ENCODE results near the gene ANKFN1.

Gene ANKFN1

DNA sequence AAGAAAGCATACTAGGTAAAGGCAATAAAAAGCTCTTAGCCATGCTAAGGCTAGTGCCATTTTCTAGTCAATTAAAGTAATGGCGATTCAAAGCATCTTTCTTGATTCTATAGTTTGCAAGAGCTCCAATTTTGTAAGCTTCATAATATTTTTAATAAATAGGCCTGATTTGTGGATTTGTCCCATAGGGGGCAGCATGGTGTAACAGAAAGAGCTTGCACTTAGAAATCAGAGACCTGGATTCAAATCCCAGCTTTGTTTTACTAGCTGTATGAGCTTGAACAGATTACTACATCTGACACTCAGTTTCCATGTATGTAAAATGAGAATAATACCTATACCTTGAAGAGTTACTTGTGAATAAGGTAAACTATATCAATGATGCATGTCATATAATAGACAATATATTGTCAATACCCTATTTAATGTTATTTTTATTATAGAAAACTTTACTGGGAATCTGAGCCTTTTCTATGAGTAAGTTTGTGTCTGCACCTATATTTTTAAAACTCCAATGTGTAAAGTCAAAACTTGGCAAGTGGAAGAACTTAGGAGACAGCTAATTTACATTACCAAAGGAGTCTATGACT lies 346.6 kb downstream of the ANKFN1 start:
- DNase-seq (ENCODE audit: low read depth), result peak; percentile 21
- TF ChIP-seq, protein P1, sequence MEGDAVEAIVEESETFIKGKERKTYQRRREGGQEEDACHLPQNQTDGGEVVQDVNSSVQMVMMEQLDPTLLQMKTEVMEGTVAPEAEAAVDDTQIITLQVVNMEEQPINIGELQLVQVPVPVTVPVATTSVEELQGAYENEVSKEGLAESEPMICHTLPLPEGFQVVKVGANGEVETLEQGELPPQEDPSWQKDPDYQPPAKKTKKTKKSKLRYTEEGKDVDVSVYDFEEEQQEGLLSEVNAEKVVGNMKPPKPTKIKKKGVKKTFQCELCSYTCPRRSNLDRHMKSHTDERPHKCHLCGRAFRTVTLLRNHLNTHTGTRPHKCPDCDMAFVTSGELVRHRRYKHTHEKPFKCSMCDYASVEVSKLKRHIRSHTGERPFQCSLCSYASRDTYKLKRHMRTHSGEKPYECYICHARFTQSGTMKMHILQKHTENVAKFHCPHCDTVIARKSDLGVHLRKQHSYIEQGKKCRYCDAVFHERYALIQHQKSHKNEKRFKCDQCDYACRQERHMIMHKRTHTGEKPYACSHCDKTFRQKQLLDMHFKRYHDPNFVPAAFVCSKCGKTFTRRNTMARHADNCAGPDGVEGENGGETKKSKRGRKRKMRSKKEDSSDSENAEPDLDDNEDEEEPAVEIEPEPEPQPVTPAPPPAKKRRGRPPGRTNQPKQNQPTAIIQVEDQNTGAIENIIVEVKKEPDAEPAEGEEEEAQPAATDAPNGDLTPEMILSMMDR (conservative IDR thresholded peaks at IDR 0.05; ENCODE audit: low read length), result peak; percentile 48
- no peak overlapping the region for H3K4me3 ChIP-seq (ENCODE audit: low read length)

DNA sequence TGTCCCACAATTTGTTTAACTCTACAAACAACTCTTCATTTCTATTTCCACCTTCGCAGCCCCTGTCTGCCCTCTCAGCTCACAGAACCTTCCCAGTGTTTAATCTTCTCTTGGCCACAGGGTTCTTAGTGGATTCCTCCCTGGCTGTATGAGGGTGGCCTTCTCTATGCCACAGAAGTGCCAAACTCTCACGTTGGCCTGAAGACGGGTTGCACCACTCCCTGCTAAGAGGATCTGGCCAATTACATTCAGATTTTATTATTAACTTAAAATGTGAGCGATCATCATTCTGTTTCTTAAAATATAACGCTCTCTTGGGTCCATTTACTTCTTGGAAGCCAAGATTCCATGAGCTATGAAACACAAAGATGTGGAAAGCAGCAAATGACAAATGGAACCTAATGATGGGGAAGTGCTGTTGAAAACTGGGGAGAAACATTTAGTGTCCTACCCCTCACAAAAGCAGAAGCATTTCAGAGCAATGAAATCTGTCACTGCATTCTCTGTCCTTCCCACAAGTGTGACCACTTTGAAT lies 348.9 kb downstream of the ANKFN1 start:
- no peak for DNase-seq (ENCODE audit: low read depth)
- TF ChIP-seq, protein P1 (conservative IDR thresholded peaks at IDR 0.05; ENCODE audit: low read length), result no peak
- no peak overlapping the region for H3K4me3 ChIP-seq (ENCODE audit: low read length)

DNA sequence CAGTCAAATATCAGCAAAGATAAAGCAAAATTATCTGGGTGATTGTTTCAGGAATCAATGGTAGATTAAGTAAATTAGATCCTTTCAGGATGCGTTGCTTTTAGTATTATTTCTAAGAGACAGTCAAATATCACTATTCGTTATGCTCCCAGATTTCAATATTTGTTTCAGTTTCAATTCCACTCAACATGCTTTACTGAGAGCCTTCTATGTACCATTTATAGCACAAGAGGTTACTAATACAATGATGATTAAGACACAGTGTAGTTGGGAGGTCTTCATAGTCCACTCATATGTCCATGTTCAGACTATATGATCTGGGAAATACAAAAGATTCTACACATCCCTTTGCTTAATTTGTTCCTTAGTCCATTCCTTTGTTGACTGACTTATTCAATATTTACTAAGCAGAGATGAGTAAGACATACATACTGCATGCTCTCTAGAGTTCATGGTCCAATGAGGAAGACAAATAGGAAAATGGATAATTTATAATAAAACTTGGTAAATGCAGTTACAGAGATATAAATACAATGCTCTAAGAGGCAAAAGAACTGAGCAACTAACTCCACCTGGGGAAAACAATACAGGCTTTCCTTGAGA lies 352.0 kb downstream of the ANKFN1 start:
- H3K4me3 ChIP-seq (ENCODE audit: low read length), result no peak overlapping the region
- DNase-seq (ENCODE audit: low read depth), result no peak
- TF ChIP-seq, protein P1 (conservative IDR thresholded peaks at IDR 0.05; ENCODE audit: low read length), result no peak

DNA sequence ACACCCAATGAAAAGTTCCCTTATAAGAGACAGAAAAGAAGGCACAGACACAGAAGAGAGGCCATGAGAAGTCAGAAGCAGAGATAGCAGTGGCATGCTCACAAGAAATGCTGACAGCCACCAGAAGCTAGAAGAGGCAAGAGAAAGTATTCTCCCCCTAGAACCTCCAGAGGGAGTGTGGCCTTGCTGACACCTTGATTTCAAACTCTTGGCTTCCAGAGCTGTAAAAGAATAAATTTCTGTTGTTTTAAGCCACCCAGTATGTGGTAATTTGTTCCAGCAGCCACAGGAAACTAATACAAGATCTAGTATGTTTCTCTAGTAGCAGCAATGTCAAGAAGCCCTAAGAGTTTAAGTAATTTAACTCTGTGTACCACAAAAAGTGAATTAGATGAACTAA lies 353.1 kb downstream of the ANKFN1 start:
- TF ChIP-seq, protein P1 (conservative IDR thresholded peaks at IDR 0.05; ENCODE audit: low read length), result no peak
- DNase-seq (ENCODE audit: low read depth), result no peak
- no peak overlapping the region for H3K4me3 ChIP-seq (ENCODE audit: low read length)

DNA sequence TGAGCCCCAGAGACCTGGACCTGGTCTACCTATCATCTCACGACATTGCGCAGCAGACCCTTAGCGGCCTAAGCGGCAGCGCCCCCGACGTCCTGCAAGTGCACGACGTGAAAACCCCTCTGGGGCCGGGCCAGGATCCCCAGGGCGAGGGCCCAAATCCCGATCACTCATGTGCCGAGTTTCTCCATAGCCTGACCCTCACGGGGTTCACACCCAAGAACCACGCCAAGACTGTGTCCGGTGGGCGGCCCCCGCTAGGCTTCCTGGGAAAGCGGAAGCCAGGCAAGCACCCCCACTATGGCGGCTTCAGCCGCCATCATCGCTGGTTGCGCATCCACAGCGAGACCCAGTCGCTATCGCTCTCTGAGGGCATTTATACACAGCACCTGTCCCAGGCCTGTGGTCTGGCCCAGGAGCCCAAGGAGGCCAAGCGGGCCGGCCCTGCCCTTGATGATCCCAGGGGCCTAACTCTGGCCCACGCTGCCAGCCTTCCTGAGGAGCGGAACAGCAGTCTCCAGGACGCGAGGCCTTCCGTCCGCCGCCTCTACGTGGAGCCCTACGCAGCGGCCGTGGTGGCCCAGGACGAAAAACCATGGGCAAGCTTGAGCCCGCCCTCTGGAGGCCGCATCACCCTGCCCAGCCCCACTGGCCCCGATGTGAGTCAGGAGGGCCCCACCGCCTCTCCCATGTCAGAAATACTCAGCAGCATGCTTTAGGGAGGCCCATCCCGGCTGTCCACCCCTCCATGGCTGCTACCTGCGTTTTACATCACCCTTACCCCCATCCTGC lies 357.5 kb downstream of the ANKFN1 start:
- TF ChIP-seq, protein P1 (conservative IDR thresholded peaks at IDR 0.05; ENCODE audit: low read length), result no peak
- H3K4me3 ChIP-seq (ENCODE audit: low read length), result no peak overlapping the region
- no peak for DNase-seq (ENCODE audit: low read depth)

DNA sequence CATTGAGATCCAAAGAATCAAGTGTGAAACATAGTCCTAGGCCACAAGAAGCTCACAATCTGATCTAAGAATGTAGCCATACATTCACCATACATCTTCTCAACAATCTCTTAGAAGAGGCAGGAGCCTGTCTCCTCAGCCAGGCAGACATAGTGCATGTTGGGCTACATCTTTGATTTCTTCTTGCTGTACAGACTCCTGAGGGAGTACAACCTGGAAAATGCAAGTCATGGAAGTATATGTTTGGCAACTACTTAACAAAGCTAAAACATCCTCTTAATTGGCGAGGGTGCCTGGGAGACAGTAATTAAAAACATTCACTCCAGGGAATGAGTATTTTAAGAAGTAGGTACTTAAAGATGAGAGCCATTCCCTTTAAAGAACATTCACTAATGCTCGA lies 361.0 kb downstream of the ANKFN1 start:
- TF ChIP-seq, protein P1 (conservative IDR thresholded peaks at IDR 0.05; ENCODE audit: low read length), result no peak
- H3K4me3 ChIP-seq (ENCODE audit: low read length), result no peak overlapping the region
- no peak for DNase-seq (ENCODE audit: low read depth)
